Measurements from ENCODE around the gene ATAD1. TPM values are rescaled to one million over a fixed set of nuclear protein-coding genes. Genes with fewer than 3 reads are reported as not detected.
A peak's percentile ranks its signal among the peaks of the same experiment; 100 is the strongest.

The ATAD1 gene
- total and polyA plus RNA-seq, 2 of the 4 experiments (the other 2 are of a cell fraction), result 12.7 to 21.9 TPM

DNA sequence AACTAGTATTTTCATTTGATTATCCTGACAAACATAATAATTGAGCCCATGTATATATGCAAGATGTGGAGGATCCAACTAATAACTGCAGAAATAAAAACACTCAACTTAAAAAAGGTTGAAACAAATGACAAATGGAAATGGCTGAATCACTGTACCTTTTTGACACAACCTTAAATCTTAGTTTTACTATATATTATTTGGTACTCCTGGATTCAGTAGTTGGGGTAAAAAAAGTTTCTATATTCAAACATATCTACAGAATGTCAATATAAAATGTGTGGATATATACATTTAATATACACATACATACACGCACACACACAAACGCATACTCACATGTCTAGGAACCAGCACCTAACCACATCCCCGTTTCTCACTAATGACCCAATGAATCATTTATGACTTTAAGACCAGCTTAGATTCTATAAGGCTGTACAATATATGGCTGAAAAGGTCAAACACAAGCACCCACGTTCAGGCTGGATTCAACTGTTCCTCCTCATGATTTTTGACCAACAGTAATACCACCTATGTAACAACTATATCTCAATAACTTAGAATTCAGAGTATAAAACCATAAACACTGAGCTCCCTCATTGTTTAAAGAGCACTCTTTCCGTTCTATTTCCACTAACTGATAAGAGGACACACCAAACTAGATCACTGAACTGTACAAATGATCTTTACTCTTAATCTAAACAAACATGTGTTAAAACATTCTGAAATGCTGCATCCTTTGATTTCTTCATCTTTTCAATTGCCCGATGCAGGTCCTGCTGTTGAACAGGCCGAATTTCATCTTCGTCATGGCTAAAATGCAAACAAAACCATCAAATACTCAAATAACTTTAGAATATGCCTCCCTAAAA is 63.8 kb downstream of the ATAD1 start:
- Histone ChIP-seq H2BK20ac (ENCODE audit: low read depth, low read length) (no peak overlapping the region), H3K14ac (replicated peaks; ENCODE audit: low read depth, low read length) (no peak overlapping the region), H3K4me3 (ENCODE audit: insufficient read depth, low read depth, low read length) (no peak overlapping the region), H3K56ac (ENCODE audit: extremely low read depth, insufficient read depth, low read length) (no peak overlapping the region), H4K20me1 (ENCODE audit: insufficient read depth, low read length) (no peaks in the 10 kb centered on the region; the same call in 1 of the 2 replicates), H2BK5ac (ENCODE audit: low read depth, low read length, poor library complexity, severe bottlenecking) (no peak overlapping the region), H3K4me2 (ENCODE audit: low read depth, low read length) (no peak overlapping the region), H3K79me1 (ENCODE audit: low read depth in 1 of 2, low read length in 2 of 2) (peaks cover 0 to 19% of the 10 kb centered on the region in 2 experiments; a peak in 3 of 4 replicates), H3K4me1 (ENCODE audit: control insufficient read depth, insufficient read depth, low read length) (peaks cover 2% of the 10 kb centered on the region), H3K27ac (ENCODE audit: insufficient read depth, low read length) (no peak overlapping the region), H3K4ac (ENCODE audit: low read depth, low read length) (no peak overlapping the region), H3K27me3 (ENCODE audit: control insufficient read depth, insufficient read depth, low read length) (no peaks in the 10 kb centered on the region), H4K8ac (ENCODE audit: low read depth in 2 of 2, low read length in 2 of 2) (no peak overlapping the region), H3K36me3 (ENCODE audit: control insufficient read depth, insufficient read depth, low read length) (peaks cover 3% of the 10 kb centered on the region), H2AFZ (replicated peaks; ENCODE audit: low read length, poor library complexity) (no peak overlapping the region), H4K5ac (ENCODE audit: low read depth, low read length) (no peak overlapping the region), H3K9ac (ENCODE audit: low read depth, low read length) (no peak overlapping the region), H3K9me1 (ENCODE audit: insufficient read depth, low read length) (peaks cover 4% of the 10 kb centered on the region; the same call in 1 of the 2 replicates), H2AK9ac (replicated peaks; ENCODE audit: low read depth, low read length, poor library complexity) (no peak overlapping the region), H3K18ac (ENCODE audit: low read depth, low read length) (no peak overlapping the region), H3K23ac (ENCODE audit: low read depth, low read length) (no peak overlapping the region), H2BK120ac (ENCODE audit: low read depth, low read length) (no peak overlapping the region), H2BK15ac (ENCODE audit: low read depth, low read length) (no peak overlapping the region), H3K9me3 (ENCODE audit: control insufficient read depth, insufficient read depth, low read length) (no peaks in the 10 kb centered on the region), H2AK5ac (ENCODE audit: low read depth, low read length) (no peak overlapping the region), H4K91ac (ENCODE audit: insufficient read depth, low read depth, low read length) (no peak overlapping the region)
- ChIA-PET CTCF (no interaction called here), POLR2A (ENCODE audit: unreplicated experiment) (no interaction called here)
- ATAC-seq (ENCODE audit: low read depth) (no peak), DNase-seq (no peak)
- intact Hi-C loops (cut with micrococcal nuclease) (no loop called here), in situ Hi-C loops (cut with MboI; ENCODE audit: low sequenced_read_pairs) (no loop called here), dilution Hi-C loops (cut with HindIII; ENCODE audit: low sequenced_read_pairs, unreplicated experiment) (no loop called here)
- BruUV-seq (replicated peaks), result TSS peak; percentile 64
- WGBS, 2 experiments (ENCODE audit: extremely low coverage in 2 of 2, insufficient read length in 1 of 2), result 86% methylated on average over 1 of the region's 8 CpGs; no CpG with 5 or more reads in 1 of the 2 experiments
- TF ChIP-seq FOS (IDR thresholded peaks at IDR 0.05; ENCODE audit: low read depth, low read length) (no peak), POLR2A (IDR thresholded peaks at IDR 0.05; ENCODE audit: low read depth, low read length) (no peak), MAZ (IDR thresholded peaks at IDR 0.05; ENCODE audit: borderline replicate concordance, low read depth, low read length) (no peak), SMC3 (IDR thresholded peaks at IDR 0.05; ENCODE audit: low read depth, low read length) (no peak), MXI1 (IDR thresholded peaks at IDR 0.05; ENCODE audit: borderline replicate concordance, low read depth, low read length) (no peak), MAFK (IDR thresholded peaks at IDR 0.05; ENCODE audit: low read depth, low read length) (no peak), RAD21 (IDR thresholded peaks at IDR 0.05; ENCODE audit: low read length) (no peak), BHLHE40 (IDR thresholded peaks at IDR 0.05; ENCODE audit: low read depth, low read length) (no peak)
- TF ChIP-seq, protein P1, sequence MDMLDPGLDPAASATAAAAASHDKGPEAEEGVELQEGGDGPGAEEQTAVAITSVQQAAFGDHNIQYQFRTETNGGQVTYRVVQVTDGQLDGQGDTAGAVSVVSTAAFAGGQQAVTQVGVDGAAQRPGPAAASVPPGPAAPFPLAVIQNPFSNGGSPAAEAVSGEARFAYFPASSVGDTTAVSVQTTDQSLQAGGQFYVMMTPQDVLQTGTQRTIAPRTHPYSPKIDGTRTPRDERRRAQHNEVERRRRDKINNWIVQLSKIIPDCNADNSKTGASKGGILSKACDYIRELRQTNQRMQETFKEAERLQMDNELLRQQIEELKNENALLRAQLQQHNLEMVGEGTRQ (IDR thresholded peaks at IDR 0.05; ENCODE audit: low read depth, low read length), result no peak
- TF ChIP-seq, protein P2, sequence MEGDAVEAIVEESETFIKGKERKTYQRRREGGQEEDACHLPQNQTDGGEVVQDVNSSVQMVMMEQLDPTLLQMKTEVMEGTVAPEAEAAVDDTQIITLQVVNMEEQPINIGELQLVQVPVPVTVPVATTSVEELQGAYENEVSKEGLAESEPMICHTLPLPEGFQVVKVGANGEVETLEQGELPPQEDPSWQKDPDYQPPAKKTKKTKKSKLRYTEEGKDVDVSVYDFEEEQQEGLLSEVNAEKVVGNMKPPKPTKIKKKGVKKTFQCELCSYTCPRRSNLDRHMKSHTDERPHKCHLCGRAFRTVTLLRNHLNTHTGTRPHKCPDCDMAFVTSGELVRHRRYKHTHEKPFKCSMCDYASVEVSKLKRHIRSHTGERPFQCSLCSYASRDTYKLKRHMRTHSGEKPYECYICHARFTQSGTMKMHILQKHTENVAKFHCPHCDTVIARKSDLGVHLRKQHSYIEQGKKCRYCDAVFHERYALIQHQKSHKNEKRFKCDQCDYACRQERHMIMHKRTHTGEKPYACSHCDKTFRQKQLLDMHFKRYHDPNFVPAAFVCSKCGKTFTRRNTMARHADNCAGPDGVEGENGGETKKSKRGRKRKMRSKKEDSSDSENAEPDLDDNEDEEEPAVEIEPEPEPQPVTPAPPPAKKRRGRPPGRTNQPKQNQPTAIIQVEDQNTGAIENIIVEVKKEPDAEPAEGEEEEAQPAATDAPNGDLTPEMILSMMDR (conservative IDR thresholded peaks at IDR 0.05; ENCODE audit: low read depth, low read length), result no peak
- TF ChIP-seq, protein P3, sequence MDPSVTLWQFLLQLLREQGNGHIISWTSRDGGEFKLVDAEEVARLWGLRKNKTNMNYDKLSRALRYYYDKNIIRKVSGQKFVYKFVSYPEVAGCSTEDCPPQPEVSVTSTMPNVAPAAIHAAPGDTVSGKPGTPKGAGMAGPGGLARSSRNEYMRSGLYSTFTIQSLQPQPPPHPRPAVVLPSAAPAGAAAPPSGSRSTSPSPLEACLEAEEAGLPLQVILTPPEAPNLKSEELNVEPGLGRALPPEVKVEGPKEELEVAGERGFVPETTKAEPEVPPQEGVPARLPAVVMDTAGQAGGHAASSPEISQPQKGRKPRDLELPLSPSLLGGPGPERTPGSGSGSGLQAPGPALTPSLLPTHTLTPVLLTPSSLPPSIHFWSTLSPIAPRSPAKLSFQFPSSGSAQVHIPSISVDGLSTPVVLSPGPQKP (IDR thresholded peaks at IDR 0.05; ENCODE audit: borderline replicate concordance, low read depth, low read length), result no peak

All from IMR-90 (cell line).